ENCODE data around the gene CCL20.
"Not testable (repeated sequence)": the region's sequence is repeated elsewhere in the genome, so short reads cannot be mapped to it uniquely, and the experiment has no call there.

CCL20 gene

GRCh38 chr2:227834916-227835650 is 21.4 kb downstream of the CCL20 start:
- DNase-seq (ENCODE audit: low read depth): no peak

- not testable (repeated sequence) for DNase-seq (ENCODE audit: low read depth)
These were observed 25.9 kb downstream of the CCL20 start for GRCh38 chr2:227839339-227840129.

GRCh38 chr2:227846831-227847230 is 33.2 kb downstream of the CCL20 start:
- DNase-seq (ENCODE audit: low read depth): no peak

GRCh38 chr2:227848146-227848545 is 34.5 kb downstream of the CCL20 start:
- no peak for DNase-seq (ENCODE audit: low read depth)

- no peak for DNase-seq (ENCODE audit: low read depth)
These were observed 34.9 kb downstream of the CCL20 start for GRCh38 chr2:227848586-227848985.

- no peak for DNase-seq (ENCODE audit: low read depth)
These were observed 36.3 kb downstream of the CCL20 start for GRCh38 chr2:227849906-227850305.

GRCh38 chr2:227853204-227853629 is 39.6 kb downstream of the CCL20 start:
- DNase-seq (ENCODE audit: low read depth): peak; percentile 95

- no peak for DNase-seq (ENCODE audit: low read depth)
These were observed 40.2 kb downstream of the CCL20 start for GRCh38 chr2:227853765-227854271.

GRCh38 chr2:227855440-227855839 is 41.8 kb downstream of the CCL20 start:
- no peak for DNase-seq (ENCODE audit: low read depth)

- DNase-seq (ENCODE audit: low read depth): no peak
These were observed 43.1 kb downstream of the CCL20 start for GRCh38 chr2:227856697-227857096.

- no peak for DNase-seq (ENCODE audit: low read depth)
These were observed 46.6 kb downstream of the CCL20 start for GRCh38 chr2:227860221-227860641.

- no peak for DNase-seq (ENCODE audit: low read depth)
These were observed 47.4 kb downstream of the CCL20 start for GRCh38 chr2:227861011-227861410.

- no peak for DNase-seq (ENCODE audit: low read depth)
These were observed 48.6 kb downstream of the CCL20 start for GRCh38 chr2:227862227-227862740.

GRCh38 chr2:227862741-227863588 is 49.3 kb downstream of the CCL20 start:
- no peak for DNase-seq (ENCODE audit: low read depth)

- DNase-seq (ENCODE audit: low read depth): no peak
These were observed 50.6 kb downstream of the CCL20 start for GRCh38 chr2:227864161-227864756.

GRCh38 chr2:227865291-227865690 is 51.6 kb downstream of the CCL20 start:
- no peak for DNase-seq (ENCODE audit: low read depth)

All from non-pigmented ciliary epithelial cell (primary cell).